Measurements from ENCODE around the gene RAMP2. TPM values are rescaled to one million over a fixed set of nuclear protein-coding genes. Genes with fewer than 3 reads are reported as not detected.

Gene RAMP2
- total RNA-seq, 1 experiment from 2014 or later: 11.7 TPM

DNA sequence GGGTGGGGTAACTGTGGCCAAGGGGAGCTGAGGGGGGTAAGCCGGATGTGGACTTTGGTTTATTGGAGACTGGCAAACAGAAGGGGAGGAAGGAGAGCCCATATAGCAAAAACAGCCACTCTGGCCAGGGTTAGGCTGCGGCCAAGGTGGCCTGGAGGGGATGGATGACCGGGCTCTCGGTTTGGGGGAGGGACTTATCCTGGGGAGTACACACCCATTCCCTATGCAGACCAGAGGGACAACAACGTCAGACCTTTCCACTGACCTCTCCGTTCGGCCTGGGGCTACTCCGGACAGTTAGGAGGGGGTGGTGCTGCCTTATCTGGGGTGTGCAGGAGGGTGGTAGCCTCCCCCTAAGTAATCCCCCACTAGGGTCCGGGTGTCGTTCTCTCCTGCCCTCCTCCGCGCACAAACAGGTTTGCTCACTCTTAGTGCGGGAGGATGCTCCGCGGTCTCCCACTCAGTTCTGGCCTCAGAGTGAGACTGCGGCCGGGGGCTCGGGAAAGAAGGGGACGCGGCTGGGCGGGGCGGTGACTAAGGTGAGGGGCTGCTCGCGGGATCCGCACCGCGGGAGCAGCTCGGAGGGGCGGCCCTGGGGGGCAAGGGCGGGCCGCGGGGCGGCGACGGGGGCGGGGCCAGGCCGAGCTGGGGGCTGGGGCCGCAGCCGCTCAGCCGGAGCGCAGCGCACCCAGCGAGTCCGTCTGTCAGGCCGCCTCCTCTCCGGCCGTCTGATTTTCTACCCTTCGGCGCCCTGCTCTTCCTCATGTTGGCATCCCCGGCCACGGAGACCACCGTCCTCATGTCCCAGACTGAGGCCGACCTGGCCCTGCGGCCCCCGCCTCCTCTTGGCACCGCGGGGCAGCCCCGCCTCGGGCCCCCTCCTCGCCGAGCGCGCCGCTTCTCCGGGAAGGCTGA lies 19.2 kb downstream of the RAMP2 start, which contains the start of gene WNK4:
Gene WNK4, plus strand, starts transcription at position 675 of the 915 bp plus-strand sequence. Its CDS starts 89 bp downstream, at position 764.
- Histone ChIP-seq H2BK12ac (ENCODE audit: insufficient read length, low read depth, low read length) (no peak within 1 kb of the TSS), H3K27me3 (ENCODE audit: insufficient read depth, low read length) (peaks cover 10% of the 10 kb centered on the region; the same call in 1 of the 2 replicates), H2AK5ac (ENCODE audit: insufficient read length, low read length) (no peak within 1 kb of the TSS), H3K27ac (ENCODE audit: insufficient read length, low read depth, low read length) (no peak within 1 kb of the TSS), H3K23ac (ENCODE audit: insufficient read length, low read depth, low read length) (no peak within 1 kb of the TSS), H3K9me3 (ENCODE audit: control insufficient read depth, low read depth, low read length) (no peaks in the 10 kb centered on the region), H3K79me2 (ENCODE audit: insufficient read depth, low read length) (no peaks in the 10 kb centered on the region), H3T11ph (ENCODE audit: low read length) (no peak within 1 kb of the TSS), H4K8ac (replicated peaks; ENCODE audit: insufficient read length, low read depth, low read length) (no peak within 1 kb of the TSS), H3K4me1 (ENCODE audit: insufficient read depth, low read length) (no peaks in the 10 kb centered on the region), H2AFZ (ENCODE audit: low read length) (no peak within 1 kb of the TSS), H2BK120ac (ENCODE audit: low read depth, low read length, poor library complexity, severe bottlenecking) (no peak within 1 kb of the TSS), H3K4me2 (ENCODE audit: insufficient read depth, insufficient read length, low read length) (peak within 1 kb of the TSS; percentile 47), H2BK15ac (ENCODE audit: low read depth, low read length) (no peak within 1 kb of the TSS), H4K91ac (ENCODE audit: insufficient read length, low read depth, low read length) (no peak within 1 kb of the TSS), H2BK5ac (ENCODE audit: insufficient read length, low read length) (no peak within 1 kb of the TSS), H3K18ac (ENCODE audit: insufficient read length, low read depth, low read length) (no peak within 1 kb of the TSS), H3K4ac (ENCODE audit: low read depth, low read length) (no peak within 1 kb of the TSS), H2BK20ac (ENCODE audit: low read depth, low read length, poor library complexity, severe bottlenecking) (no peak within 1 kb of the TSS), H3K9ac (ENCODE audit: extremely low read depth, insufficient read length, low read length) (no peak within 1 kb of the TSS), H3K14ac (ENCODE audit: insufficient read depth, low read length) (no peak within 1 kb of the TSS; the same call in 1 of the 2 replicates), H4K5ac (ENCODE audit: insufficient read length, low read depth, low read length) (no peak within 1 kb of the TSS), H3K79me1 (ENCODE audit: insufficient read depth, low read depth, low read length, poor library complexity, severe bottlenecking) (no peaks in the 10 kb centered on the region), H3K23me2 (ENCODE audit: insufficient read length, low read depth, low read length, poor library complexity, severe bottlenecking) (peaks cover 8% of the 10 kb centered on the region), H3K56ac (ENCODE audit: insufficient read length, low read depth, low read length) (no peak within 1 kb of the TSS), H4K20me1 (ENCODE audit: control insufficient read depth, insufficient read depth, insufficient read length) (no peaks in the 10 kb centered on the region)
- H3K27me3 Mint-ChIP-seq (ENCODE audit: low read depth): peaks cover 28% of the 10 kb centered on the region
- TF ChIP-seq, protein P1, sequence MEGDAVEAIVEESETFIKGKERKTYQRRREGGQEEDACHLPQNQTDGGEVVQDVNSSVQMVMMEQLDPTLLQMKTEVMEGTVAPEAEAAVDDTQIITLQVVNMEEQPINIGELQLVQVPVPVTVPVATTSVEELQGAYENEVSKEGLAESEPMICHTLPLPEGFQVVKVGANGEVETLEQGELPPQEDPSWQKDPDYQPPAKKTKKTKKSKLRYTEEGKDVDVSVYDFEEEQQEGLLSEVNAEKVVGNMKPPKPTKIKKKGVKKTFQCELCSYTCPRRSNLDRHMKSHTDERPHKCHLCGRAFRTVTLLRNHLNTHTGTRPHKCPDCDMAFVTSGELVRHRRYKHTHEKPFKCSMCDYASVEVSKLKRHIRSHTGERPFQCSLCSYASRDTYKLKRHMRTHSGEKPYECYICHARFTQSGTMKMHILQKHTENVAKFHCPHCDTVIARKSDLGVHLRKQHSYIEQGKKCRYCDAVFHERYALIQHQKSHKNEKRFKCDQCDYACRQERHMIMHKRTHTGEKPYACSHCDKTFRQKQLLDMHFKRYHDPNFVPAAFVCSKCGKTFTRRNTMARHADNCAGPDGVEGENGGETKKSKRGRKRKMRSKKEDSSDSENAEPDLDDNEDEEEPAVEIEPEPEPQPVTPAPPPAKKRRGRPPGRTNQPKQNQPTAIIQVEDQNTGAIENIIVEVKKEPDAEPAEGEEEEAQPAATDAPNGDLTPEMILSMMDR (conservative IDR thresholded peaks at IDR 0.05): no peak
- H3K36me3 Mint-ChIP-seq (ENCODE audit: insufficient read depth in 1 of 3, low read depth in 3 of 3): peaks cover 3 to 37% (median 36%) of the 10 kb centered on the region in 3 experiments
- WGBS (ENCODE audit: extremely low coverage, insufficient read length, low lambda C conversion rate): no CpG with 5 or more reads among the region's 65 CpGs
- DNase-seq: peak; percentile 79
- no peaks in the 10 kb centered on the region for H3K9me3 Mint-ChIP-seq
- H3K27ac Mint-ChIP-seq: peak within 1 kb of the TSS in 1 of 3 experiments; percentile 28; a peak in 3 of 7 replicates
- peak within 1 kb of the TSS; percentile 60 to 80 for H3K4me3 Mint-ChIP-seq
- H3K4me1 Mint-ChIP-seq: peaks cover 21 to 22% of the 10 kb centered on the region in 2 experiments

Measured in H9 (cell line).